ENCODE results near the gene SYNPO2. TPM values are rescaled to one million over a fixed set of nuclear protein-coding genes. Genes with fewer than 3 reads are reported as not detected.

SYNPO2 gene
- total RNA-seq, 1 donor from 2014 or later = 22.9 TPM

GRCh38 chr4:118950929-118951570, 62.4 kb downstream of the SYNPO2 start:
- peaks cover 24% of the 10 kb centered on the region for H3K4me1 Mint-ChIP-seq (ENCODE audit: unreplicated experiment)
- DNase-seq (ENCODE audit: extremely low spot score, unreplicated experiment) = no peak
- no peaks in the 10 kb centered on the region for H3K9me3 Mint-ChIP-seq
- no peak overlapping the region for H3K4me3 Mint-ChIP-seq
- no peaks in the 10 kb centered on the region for H3K27me3 Mint-ChIP-seq
- no peak overlapping the region for H3K27ac Mint-ChIP-seq
- H3K36me3 Mint-ChIP-seq = no peaks in the 10 kb centered on the region
- no peak for TF ChIP-seq CTCF (conservative IDR thresholded peaks at IDR 0.05)

- no peak for DNase-seq (ENCODE audit: extremely low spot score, unreplicated experiment)
Measured at GRCh38 chr4:118953276-118953675, 64.6 kb downstream of the SYNPO2 start.

GRCh38 chr4:118954246-118954645, 65.6 kb downstream of the SYNPO2 start:
- Mint-ChIP-seq H3K4me3 (no peak overlapping the region), H3K36me3 (peaks cover 3% of the 10 kb centered on the region), H3K4me1 (ENCODE audit: unreplicated experiment) (peaks cover 10% of the 10 kb centered on the region), H3K27ac (no peak overlapping the region), H3K9me3 (no peaks in the 10 kb centered on the region), H3K27me3 (peaks cover under 1% of the 10 kb centered on the region)
- DNase-seq (ENCODE audit: extremely low spot score, unreplicated experiment) = no peak
- peak; percentile 34 for TF ChIP-seq CTCF (conservative IDR thresholded peaks at IDR 0.05)

More at GRCh38 chr4:118953276-118953675, 64.6 kb downstream of the SYNPO2 start:
- H3K36me3 Mint-ChIP-seq = peaks cover 3% of the 10 kb centered on the region
- no peaks in the 10 kb centered on the region for H3K27me3 Mint-ChIP-seq
- H3K4me1 Mint-ChIP-seq (ENCODE audit: unreplicated experiment) = peaks cover 13% of the 10 kb centered on the region
- H3K4me3 Mint-ChIP-seq = no peak overlapping the region
- no peak overlapping the region for H3K27ac Mint-ChIP-seq
- no peaks in the 10 kb centered on the region for H3K9me3 Mint-ChIP-seq
- no peak for TF ChIP-seq CTCF (conservative IDR thresholded peaks at IDR 0.05)

- no peak for DNase-seq (ENCODE audit: extremely low spot score, unreplicated experiment)
- Mint-ChIP-seq H3K4me1 (ENCODE audit: unreplicated experiment) (peaks cover 18% of the 10 kb centered on the region), H3K9me3 (no peaks in the 10 kb centered on the region), H3K36me3 (peaks cover 9% of the 10 kb centered on the region), H3K27ac (no peak overlapping the region), H3K4me3 (no peak overlapping the region), H3K27me3 (peaks cover 7% of the 10 kb centered on the region)
- no peak for TF ChIP-seq CTCF (conservative IDR thresholded peaks at IDR 0.05)
Measured at GRCh38 chr4:118955515-118955914, 66.9 kb downstream of the SYNPO2 start.

GRCh38 chr4:118957722-118958445, 69.2 kb downstream of the SYNPO2 start:
- Mint-ChIP-seq H3K27ac (no peak overlapping the region), H3K4me1 (ENCODE audit: unreplicated experiment) (peaks cover 33% of the 10 kb centered on the region), H3K27me3 (peaks cover 14% of the 10 kb centered on the region), H3K9me3 (no peaks in the 10 kb centered on the region), H3K36me3 (peaks cover 9% of the 10 kb centered on the region), H3K4me3 (no peak overlapping the region)
- no peak for DNase-seq (ENCODE audit: extremely low spot score, unreplicated experiment)
- no peak for TF ChIP-seq CTCF (conservative IDR thresholded peaks at IDR 0.05)
